ENCODE measurements around the gene PMEPA1.

Gene PMEPA1

GRCh38 chr20:57709823-57710799 is at the start of gene PMEPA1:
Gene PMEPA1 (minus strand): TSS chr20:57710015. CDS start chr20:57709582, 433 bp downstream.
- DNase-seq (ENCODE audit: low read depth in 2 of 2) = peak; percentile 81 to 88

GRCh38 chr20:57757767-57758166 is 48.0 kb upstream of the PMEPA1 start:
- DNase-seq (ENCODE audit: low read depth in 2 of 2) = no peak

- DNase-seq (ENCODE audit: low read depth in 2 of 2) = no peak
These were observed 47.1 kb upstream of the PMEPA1 start for GRCh38 chr20:57756921-57757320.

GRCh38 chr20:57756213-57756612 is 46.4 kb upstream of the PMEPA1 start:
- no peak for DNase-seq (ENCODE audit: low read depth in 2 of 2)

GRCh38 chr20:57755609-57756008 is 45.8 kb upstream of the PMEPA1 start:
- DNase-seq (ENCODE audit: low read depth in 2 of 2) = no peak

- DNase-seq (ENCODE audit: low read depth in 2 of 2) = no peak
These were observed 44.4 kb upstream of the PMEPA1 start for GRCh38 chr20:57754190-57754589.

- no peak for DNase-seq (ENCODE audit: low read depth in 2 of 2)
These were observed 43.7 kb upstream of the PMEPA1 start for GRCh38 chr20:57753332-57754164.

- DNase-seq (ENCODE audit: low read depth in 2 of 2) = no peak
These were observed 41.6 kb upstream of the PMEPA1 start for GRCh38 chr20:57751411-57751810.

GRCh38 chr20:57749869-57750268 is 40.1 kb upstream of the PMEPA1 start:
- no peak for DNase-seq (ENCODE audit: low read depth in 2 of 2)

- DNase-seq (ENCODE audit: low read depth in 2 of 2) = no peak
These were observed 39.4 kb upstream of the PMEPA1 start for GRCh38 chr20:57749131-57749690.

- DNase-seq (ENCODE audit: low read depth in 2 of 2) = peak; percentile 23 to 37
These were observed 38.9 kb upstream of the PMEPA1 start for GRCh38 chr20:57748601-57749130.

- DNase-seq (ENCODE audit: low read depth in 2 of 2) = no peak
These were observed 38.2 kb upstream of the PMEPA1 start for GRCh38 chr20:57747861-57748481.

GRCh38 chr20:57746832-57747404 is 37.1 kb upstream of the PMEPA1 start:
- no peak for DNase-seq (ENCODE audit: low read depth in 2 of 2)

GRCh38 chr20:57746201-57746600 is 36.4 kb upstream of the PMEPA1 start:
- no peak for DNase-seq (ENCODE audit: low read depth in 2 of 2)

- DNase-seq (ENCODE audit: low read depth in 2 of 2) = no peak
These were observed 34.4 kb upstream of the PMEPA1 start for GRCh38 chr20:57744206-57744605.

GRCh38 chr20:57743450-57744095 is 33.8 kb upstream of the PMEPA1 start:
- no peak for DNase-seq (ENCODE audit: low read depth in 2 of 2)

GRCh38 chr20:57742507-57743181 is 32.8 kb upstream of the PMEPA1 start:
- DNase-seq (ENCODE audit: low read depth in 2 of 2) = no peak

- DNase-seq (ENCODE audit: low read depth in 2 of 2) = no peak
These were observed 28.7 kb upstream of the PMEPA1 start for GRCh38 chr20:57738484-57738883.

GRCh38 chr20:57738053-57738452 is 28.2 kb upstream of the PMEPA1 start:
- no peak for DNase-seq (ENCODE audit: low read depth in 2 of 2)

GRCh38 chr20:57737349-57737748 is 27.5 kb upstream of the PMEPA1 start:
- DNase-seq (ENCODE audit: low read depth in 2 of 2) = no peak
